Measurements from ENCODE around the gene RNF123.

The RNF123 gene

GRCh38 chr3:49763981-49764380 lies 74.6 kb downstream of the RNF123 start:
- Histone ChIP-seq H3F3A (ENCODE audit: low read depth) (no peaks in the 10 kb centered on the region), H3K9me3 (ENCODE audit: insufficient read depth, low read depth, low read length) (no peaks in the 10 kb centered on the region), H4K20me1 (ENCODE audit: insufficient read depth, low read length, poor library complexity, severe bottlenecking) (peaks cover 16% of the 10 kb centered on the region), H3K4me3 (ENCODE audit: low read length, poor library complexity, severe bottlenecking) (no peak overlapping the region), H3K4me2 (ENCODE audit: low read depth, low read length, poor library complexity, severe bottlenecking) (no peak overlapping the region), H2AFZ (ENCODE audit: low read length) (no peak overlapping the region), H3K27me3 (ENCODE audit: insufficient read depth, low read length, poor library complexity, severe bottlenecking) (no peaks in the 10 kb centered on the region), H3K36me3 (ENCODE audit: insufficient read depth, low read length) (no peaks in the 10 kb centered on the region), H3K9ac (ENCODE audit: low read depth, low read length, poor library complexity, severe bottlenecking) (no peak overlapping the region), H3K79me2 (ENCODE audit: insufficient read depth, low read length) (peaks cover 72% of the 10 kb centered on the region), H3K9me2 (replicated peaks; ENCODE audit: low read depth, low read length) (no peaks in the 10 kb centered on the region), H3K4me1 (ENCODE audit: insufficient read depth, low read length, poor library complexity, severe bottlenecking) (no peaks in the 10 kb centered on the region)
- TF ChIP-seq EZH2phosphoT487 (IDR thresholded peaks at IDR 0.05; ENCODE audit: borderline replicate concordance) (no peak), CTCF (conservative IDR thresholded peaks at IDR 0.05; ENCODE audit: low read length) (no peak)

- H3K4me1 ChIP-seq (ENCODE audit: insufficient read depth, low read length, poor library complexity, severe bottlenecking): peaks cover 4% of the 10 kb centered on the region
- H3K4me2 ChIP-seq (ENCODE audit: low read depth, low read length, poor library complexity, severe bottlenecking): no peak overlapping the region
- H3K27me3 ChIP-seq (ENCODE audit: insufficient read depth, low read length, poor library complexity, severe bottlenecking): no peaks in the 10 kb centered on the region
- no peak overlapping the region for H3K9ac ChIP-seq (ENCODE audit: low read depth, low read length, poor library complexity, severe bottlenecking)
- no peaks in the 10 kb centered on the region for H3K9me2 ChIP-seq (replicated peaks; ENCODE audit: low read depth, low read length)
- no peaks in the 10 kb centered on the region for H3F3A ChIP-seq (ENCODE audit: low read depth)
- H3K79me2 ChIP-seq (ENCODE audit: insufficient read depth, low read length): peaks cover 78% of the 10 kb centered on the region
- H3K9me3 ChIP-seq (ENCODE audit: insufficient read depth, low read depth, low read length): no peaks in the 10 kb centered on the region
- no peak overlapping the region for H2AFZ ChIP-seq (ENCODE audit: low read length)
- TF ChIP-seq CTCF (conservative IDR thresholded peaks at IDR 0.05; ENCODE audit: low read length): no peak
- TF ChIP-seq EZH2phosphoT487 (IDR thresholded peaks at IDR 0.05; ENCODE audit: borderline replicate concordance): no peak
- H3K4me3 ChIP-seq (ENCODE audit: low read length, poor library complexity, severe bottlenecking): no peak overlapping the region
- peaks cover 23% of the 10 kb centered on the region for H4K20me1 ChIP-seq (ENCODE audit: insufficient read depth, low read length, poor library complexity, severe bottlenecking)
- H3K36me3 ChIP-seq (ENCODE audit: insufficient read depth, low read length): peaks cover 3% of the 10 kb centered on the region; the same call in 1 of the 2 replicates
Observed at GRCh38 chr3:49769286-49769915, 80.0 kb downstream of the RNF123 start.

- H3K9me2 ChIP-seq (replicated peaks; ENCODE audit: low read depth, low read length): no peaks in the 10 kb centered on the region
- no peaks in the 10 kb centered on the region for H3K27me3 ChIP-seq (ENCODE audit: insufficient read depth, low read length, poor library complexity, severe bottlenecking)
- 0 out of 2 replicates have a peak, but pooled peaks cover under 1% of the 10 kb centered on the region for H3F3A ChIP-seq (ENCODE audit: low read depth)
- peaks cover 23% of the 10 kb centered on the region for H4K20me1 ChIP-seq (ENCODE audit: insufficient read depth, low read length, poor library complexity, severe bottlenecking)
- no peaks in the 10 kb centered on the region for H3K9me3 ChIP-seq (ENCODE audit: insufficient read depth, low read depth, low read length)
- H2AFZ ChIP-seq (ENCODE audit: low read length): no peak overlapping the region
- TF ChIP-seq CTCF (conservative IDR thresholded peaks at IDR 0.05; ENCODE audit: low read length): no peak
- no peak for TF ChIP-seq EZH2phosphoT487 (IDR thresholded peaks at IDR 0.05; ENCODE audit: borderline replicate concordance)
- no peak overlapping the region for H3K9ac ChIP-seq (ENCODE audit: low read depth, low read length, poor library complexity, severe bottlenecking)
- H3K79me2 ChIP-seq (ENCODE audit: insufficient read depth, low read length): peaks cover 77% of the 10 kb centered on the region
- peaks cover 4% of the 10 kb centered on the region for H3K4me1 ChIP-seq (ENCODE audit: insufficient read depth, low read length, poor library complexity, severe bottlenecking)
- no peak overlapping the region for H3K4me3 ChIP-seq (ENCODE audit: low read length, poor library complexity, severe bottlenecking)
- H3K36me3 ChIP-seq (ENCODE audit: insufficient read depth, low read length): peaks cover 3% of the 10 kb centered on the region; the same call in 1 of the 2 replicates
- H3K4me2 ChIP-seq (ENCODE audit: low read depth, low read length, poor library complexity, severe bottlenecking): no peak overlapping the region
Observed at GRCh38 chr3:49769926-49770325, 80.6 kb downstream of the RNF123 start.
